H9 (cell line): ENCODE results near the gene DHX35. TPM values are rescaled to one million over a fixed set of nuclear protein-coding genes. Genes with fewer than 3 reads are reported as not detected.

Source experiments
- DNase-seq: peaks from one replicate; pipeline ENCODE4 v3.0.0-alpha.2; 2017
- H2AFZ ChIP-seq: one replicate; pipeline ENCODE4 v1.6.1; 2013; ENCODE audit warnings: mild to moderate bottlenecking, low read length, control low read depth, moderate library complexity
- H2AK5ac ChIP-seq: 2 replicates; pipeline ENCODE4 v1.6.1; 2013; ENCODE audit warnings: low read length, control low read depth, mixed read lengths; ENCODE audit not compliant: insufficient read length
- H2BK120ac ChIP-seq: one replicate; pipeline ENCODE4 v1.6.1; 2013; ENCODE audit warnings: low read depth, mild to moderate bottlenecking, low read length, control low read depth, inconsistent platforms; ENCODE audit not compliant: poor library complexity, severe bottlenecking
- H2BK12ac ChIP-seq: 2 replicates; pipeline ENCODE4 v1.6.1; 2013; ENCODE audit warnings: low read length, control low read depth, mixed read lengths, low read depth; ENCODE audit not compliant: insufficient read length
- H2BK15ac ChIP-seq: 2 replicates; pipeline ENCODE4 v1.6.1; 2013; ENCODE audit warnings: low read depth, low read length, control low read depth
- H2BK20ac ChIP-seq: one replicate; pipeline ENCODE4 v1.6.1; 2013; ENCODE audit warnings: low read depth, mild to moderate bottlenecking, low read length, control low read depth, inconsistent platforms; ENCODE audit not compliant: poor library complexity, severe bottlenecking
- H2BK5ac ChIP-seq: 2 replicates; pipeline ENCODE4 v1.6.1; 2013; ENCODE audit warnings: low read length, control low read depth, mixed read lengths; ENCODE audit not compliant: insufficient read length
- H3K14ac ChIP-seq: 2 replicates; pipeline ENCODE4 v1.6.1; 2013; ENCODE audit warnings: low read length, control low read depth; ENCODE audit not compliant: insufficient read depth
- H3K18ac ChIP-seq: 2 replicates; pipeline ENCODE4 v1.6.1; 2013; ENCODE audit warnings: low read depth, mild to moderate bottlenecking, mixed read lengths, low read length, control low read depth; ENCODE audit not compliant: insufficient read length
- H3K23ac ChIP-seq: 2 replicates; pipeline ENCODE4 v1.6.1; 2013; ENCODE audit warnings: low read length, control low read depth, mixed read lengths, low read depth; ENCODE audit not compliant: insufficient read length
- H3K23me2 ChIP-seq: 2 replicates; pipeline ENCODE4 v1.6.1; 2013; ENCODE audit warnings: low read depth, mild to moderate bottlenecking, mixed read lengths, low read length, control low read depth; ENCODE audit not compliant: insufficient read length, poor library complexity, severe bottlenecking
- H3K27ac ChIP-seq: 2 replicates; pipeline ENCODE4 v1.5.1; 2013; ENCODE audit warnings: low read length, control low read depth, mixed read lengths, low read depth; ENCODE audit not compliant: insufficient read length
- H3K27me3 ChIP-seq: 2 replicates; pipeline ENCODE4 v1.6.1; 2013; ENCODE audit warnings: low read length, control low read depth, inconsistent platforms; ENCODE audit not compliant: insufficient read depth
- H3K4ac ChIP-seq: 2 replicates; pipeline ENCODE4 v1.6.1; 2013; ENCODE audit warnings: low read depth, mild to moderate bottlenecking, control low read depth, inconsistent platforms, low read length, moderate library complexity
- H3K4me1 ChIP-seq: 2 replicates; pipeline ENCODE4 v1.6.1; 2013; ENCODE audit warnings: low read length, control low read depth, inconsistent platforms; ENCODE audit not compliant: insufficient read depth
- H3K4me2 ChIP-seq: 2 replicates; pipeline ENCODE4 v1.6.1; 2013; ENCODE audit warnings: low read length, control low read depth, mixed read lengths; ENCODE audit not compliant: insufficient read length, insufficient read depth
- H3K56ac ChIP-seq: 2 replicates; pipeline ENCODE4 v1.6.1; 2013; ENCODE audit warnings: low read depth, mild to moderate bottlenecking, mixed read lengths, low read length, control low read depth; ENCODE audit not compliant: insufficient read length
- H3K79me1 ChIP-seq: 2 replicates; pipeline ENCODE4 v1.6.1; 2013; ENCODE audit warnings: low read depth, mild to moderate bottlenecking, moderate library complexity, low read length, control low read depth, inconsistent platforms; ENCODE audit not compliant: insufficient read depth, poor library complexity, severe bottlenecking
- H3K79me2 ChIP-seq: 2 replicates; pipeline ENCODE4 v1.6.1; 2013; ENCODE audit warnings: low read length, control low read depth, inconsistent platforms; ENCODE audit not compliant: insufficient read depth
- H3K9ac ChIP-seq: 2 replicates; pipeline ENCODE4 v1.6.1; 2013; ENCODE audit warnings: low read length, control low read depth, mixed read lengths; ENCODE audit not compliant: insufficient read length; ENCODE audit errors: extremely low read depth
- H3K9me3 ChIP-seq: one replicate; pipeline ENCODE4 v1.6.1; 2013; ENCODE audit warnings: low read depth, low read length, inconsistent platforms; ENCODE audit not compliant: control insufficient read depth
- H3T11ph ChIP-seq: one replicate; pipeline ENCODE4 v1.6.1; 2013; ENCODE audit warnings: mild to moderate bottlenecking, low read length, control low read depth, inconsistent platforms
- H4K20me1 ChIP-seq: one replicate; pipeline ENCODE4 v1.6.1; 2013; ENCODE audit not compliant: control insufficient read depth, insufficient read length, insufficient read depth
- H4K5ac ChIP-seq: 2 replicates; pipeline ENCODE4 v1.6.1; 2013; ENCODE audit warnings: low read depth, mild to moderate bottlenecking, mixed read lengths, low read length, control low read depth; ENCODE audit not compliant: insufficient read length
- H4K8ac ChIP-seq: replicated peaks from 2 replicates; pipeline ENCODE4 v1.6.1; 2013; ENCODE audit warnings: low read length, control low read depth, mixed read lengths, low read depth; ENCODE audit not compliant: insufficient read length
- H4K91ac ChIP-seq: 2 replicates; pipeline ENCODE4 v1.6.1; 2013; ENCODE audit warnings: low read depth, mild to moderate bottlenecking, moderate library complexity, mixed read lengths, low read length, control low read depth; ENCODE audit not compliant: insufficient read length
- H3K27ac Mint-ChIP-seq, 3 experiments: 2 replicates in 2 of 3; 3 replicates in 1 of 3; pipeline ENCODE4 v1.8.0; 2020 to 2021; ENCODE audit warnings: mixed read lengths in 3 of 3, mild to moderate bottlenecking in 1 of 3, moderate library complexity in 1 of 3
- H3K27me3 Mint-ChIP-seq: 2 replicates; pipeline ENCODE4 v1.8.0; 2021; ENCODE audit warnings: low read depth, mild to moderate bottlenecking, moderate library complexity, mixed read lengths
- H3K36me3 Mint-ChIP-seq, 3 experiments: 2 replicates in 2 of 3; 3 replicates in 1 of 3; pipeline ENCODE4 v1.8.0; 2020 to 2021; ENCODE audit warnings: low read depth in 3 of 3, mixed read lengths in 3 of 3; ENCODE audit not compliant: insufficient read depth in 1 of 3
- H3K4me1 Mint-ChIP-seq, 2 experiments: 2 replicates each; pipeline ENCODE4 v1.8.0; 2020; ENCODE audit warnings: mixed read lengths in 2 of 2
- H3K4me3 Mint-ChIP-seq, 2 experiments: 2 replicates in 1 of 2; 3 replicates in 1 of 2; pipeline ENCODE4 v1.8.0; 2020 to 2021; ENCODE audit warnings: mild to moderate bottlenecking in 2 of 2, mixed read lengths in 2 of 2, moderate library complexity in 1 of 2
- H3K9me3 Mint-ChIP-seq, 2 experiments: 2 replicates in 1 of 2; 3 replicates in 1 of 2; pipeline ENCODE4 v1.8.0; 2020; ENCODE audit warnings: mild to moderate bottlenecking in 2 of 2, mixed read lengths in 2 of 2, moderate library complexity in 1 of 2
- WGBS: extraction: QIAGEN DNeasy Blood & Tissue Kit; methylation state at CpG from one replicate; pipeline ENCODE4 v1.1.7; 2013; ENCODE audit warnings: missing lambda C conversion rate, low lambda C conversion rate, mixed read lengths; ENCODE audit not compliant: insufficient read length; ENCODE audit errors: extremely low coverage; 5-methylcytosine and 5-hydroxymethylcytosine counted together
- total RNA-seq: library from RNA; stranded (reverse); gene quantifications from 2 replicates; pipeline ENCODE4 v1.2.1, GENCODE V29; 2021
- TF ChIP-seq, protein P1 (sequence below): fragments of 200-600 bp; sonication (generic); conservative IDR thresholded peaks from 3 replicates; pipeline ENCODE4 v1.8.0; 2021; ENCODE audit warnings: antibody characterized with exemption, mild to moderate bottlenecking

Gene DHX35
- total RNA-seq, 1 experiment from 2014 or later = 14.4 TPM

GRCh38 chr20:38915355-38915754, 46.8 kb upstream of the DHX35 start:
- WGBS = no CpG with 5 or more reads among the region's 7 CpGs
- Histone ChIP-seq H3K4ac (no peak overlapping the region), H3K9ac (no peak overlapping the region), H3K23me2 (no peaks in the 10 kb centered on the region), H3K79me2 (no peaks in the 10 kb centered on the region), H2AFZ (no peak overlapping the region), H2AK5ac (no peak overlapping the region), H3K79me1 (no peaks in the 10 kb centered on the region), H3K23ac (no peak overlapping the region), H3K4me2 (no peak overlapping the region), H3K9me3 (no peaks in the 10 kb centered on the region), H2BK20ac (no peak overlapping the region), H3K56ac (no peak overlapping the region), H4K91ac (no peak overlapping the region), H4K5ac (no peak overlapping the region), H2BK12ac (no peak overlapping the region), H3K18ac (no peak overlapping the region), H4K8ac (no peak overlapping the region), H2BK15ac (no peak overlapping the region), H4K20me1 (no peaks in the 10 kb centered on the region), H2BK5ac (no peak overlapping the region), H3K27ac (no peak overlapping the region), H3K27me3 (no peaks in the 10 kb centered on the region), H3T11ph (no peak overlapping the region), H2BK120ac (no peak overlapping the region), H3K4me1 (no peaks in the 10 kb centered on the region), H3K14ac (no peak overlapping the region)
- no peak for DNase-seq
- Mint-ChIP-seq H3K27ac (no peak overlapping the region), H3K4me1 (no peaks in the 10 kb centered on the region), H3K9me3 (no peaks in the 10 kb centered on the region), H3K27me3 (no peaks in the 10 kb centered on the region), H3K36me3 (no peaks in the 10 kb centered on the region; a peak in 1 of 7 replicates), H3K4me3 (no peak overlapping the region)
- TF ChIP-seq, protein P1, sequence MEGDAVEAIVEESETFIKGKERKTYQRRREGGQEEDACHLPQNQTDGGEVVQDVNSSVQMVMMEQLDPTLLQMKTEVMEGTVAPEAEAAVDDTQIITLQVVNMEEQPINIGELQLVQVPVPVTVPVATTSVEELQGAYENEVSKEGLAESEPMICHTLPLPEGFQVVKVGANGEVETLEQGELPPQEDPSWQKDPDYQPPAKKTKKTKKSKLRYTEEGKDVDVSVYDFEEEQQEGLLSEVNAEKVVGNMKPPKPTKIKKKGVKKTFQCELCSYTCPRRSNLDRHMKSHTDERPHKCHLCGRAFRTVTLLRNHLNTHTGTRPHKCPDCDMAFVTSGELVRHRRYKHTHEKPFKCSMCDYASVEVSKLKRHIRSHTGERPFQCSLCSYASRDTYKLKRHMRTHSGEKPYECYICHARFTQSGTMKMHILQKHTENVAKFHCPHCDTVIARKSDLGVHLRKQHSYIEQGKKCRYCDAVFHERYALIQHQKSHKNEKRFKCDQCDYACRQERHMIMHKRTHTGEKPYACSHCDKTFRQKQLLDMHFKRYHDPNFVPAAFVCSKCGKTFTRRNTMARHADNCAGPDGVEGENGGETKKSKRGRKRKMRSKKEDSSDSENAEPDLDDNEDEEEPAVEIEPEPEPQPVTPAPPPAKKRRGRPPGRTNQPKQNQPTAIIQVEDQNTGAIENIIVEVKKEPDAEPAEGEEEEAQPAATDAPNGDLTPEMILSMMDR = no peak
